Stimulated activated CD4-positive, alpha-beta T cell treated with anti-CD3 and anti-CD28 coated beads, Interleukin-4, amount 100 ng/mL, for 24 hours (primary cell): ENCODE data around the gene PPIG.
A peak's percentile ranks its signal among the peaks of the same experiment; 100 is the strongest.
"Not testable (repeated sequence)": the region's sequence is repeated elsewhere in the genome, so short reads cannot be mapped to it uniquely, and the experiment has no call there.

Experiments used
- DNase-seq: peaks from one replicate; pipeline ENCODE4 v3.0.0-alpha.2; 2020

The PPIG gene

GRCh38 chr2:169664978-169665930 lies 81.1 kb downstream of the PPIG start:
- no peak for DNase-seq

- no peak for DNase-seq
These were observed 83.4 kb downstream of the PPIG start for GRCh38 chr2:169667583-169667982.

- DNase-seq = no peak
These were observed 86.1 kb downstream of the PPIG start for GRCh38 chr2:169670215-169670651.

GRCh38 chr2:169670937-169671336 lies 86.8 kb downstream of the PPIG start:
- no peak for DNase-seq

- DNase-seq = no peak
These were observed 88.3 kb downstream of the PPIG start for GRCh38 chr2:169672406-169672805.

GRCh38 chr2:169673106-169673505 lies 89.0 kb downstream of the PPIG start:
- DNase-seq = no peak

GRCh38 chr2:169673921-169674320 lies 89.8 kb downstream of the PPIG start:
- DNase-seq = no peak

GRCh38 chr2:169676357-169676756 lies 92.2 kb downstream of the PPIG start:
- DNase-seq = no peak

GRCh38 chr2:169676850-169677249 lies 92.7 kb downstream of the PPIG start:
- DNase-seq = no peak

- peak; percentile 12 for DNase-seq
These were observed 98.9 kb downstream of the PPIG start for GRCh38 chr2:169683054-169683424.

- DNase-seq = no peak
These were observed 99.4 kb downstream of the PPIG start for GRCh38 chr2:169683425-169684134.

- no peak for DNase-seq
These were observed 100.0 kb downstream of the PPIG start for GRCh38 chr2:169684135-169684565.

GRCh38 chr2:169684712-169685111 lies 100.6 kb downstream of the PPIG start:
- not testable (repeated sequence) for DNase-seq

GRCh38 chr2:169686825-169687224 lies 102.7 kb downstream of the PPIG start:
- DNase-seq = not testable (repeated sequence)

- DNase-seq = not testable (repeated sequence)
These were observed 103.8 kb downstream of the PPIG start for GRCh38 chr2:169687943-169688342.

GRCh38 chr2:169690958-169691357 lies 106.8 kb downstream of the PPIG start:
- DNase-seq = no peak
